Stimulated activated CD8-positive, alpha-beta memory T cell treated with anti-CD3 and anti-CD28 coated beads, Interleukin-4, amount 100 ng/mL, for 24 hours (primary cell): ENCODE results near the gene MMP14.

Source experiments
- DNase-seq: peaks from one replicate; pipeline ENCODE4 v3.0.0-alpha.2; 2020; ENCODE audit warnings: low read depth

Gene MMP14

DNA sequence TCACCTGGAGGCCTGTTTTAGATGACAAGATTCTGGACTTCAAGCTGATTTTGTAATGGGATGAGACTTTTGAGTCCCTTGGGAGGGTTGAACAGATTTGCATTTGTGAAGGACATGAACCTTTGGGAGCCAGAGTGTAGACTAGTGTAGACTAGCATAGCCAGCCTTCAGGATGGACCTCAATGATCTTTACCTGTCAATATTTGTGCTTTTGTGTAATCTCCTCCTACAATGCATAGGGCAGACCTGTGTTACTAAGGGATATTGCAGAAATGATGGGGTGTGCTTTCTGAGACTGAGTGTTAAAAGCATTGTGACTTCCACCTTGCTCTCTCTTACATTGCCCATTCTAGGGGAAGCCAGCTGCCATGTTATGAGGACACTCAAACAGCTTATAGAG is 25.3 kb downstream of the MMP14 start:
- DNase-seq = no peak

DNA sequence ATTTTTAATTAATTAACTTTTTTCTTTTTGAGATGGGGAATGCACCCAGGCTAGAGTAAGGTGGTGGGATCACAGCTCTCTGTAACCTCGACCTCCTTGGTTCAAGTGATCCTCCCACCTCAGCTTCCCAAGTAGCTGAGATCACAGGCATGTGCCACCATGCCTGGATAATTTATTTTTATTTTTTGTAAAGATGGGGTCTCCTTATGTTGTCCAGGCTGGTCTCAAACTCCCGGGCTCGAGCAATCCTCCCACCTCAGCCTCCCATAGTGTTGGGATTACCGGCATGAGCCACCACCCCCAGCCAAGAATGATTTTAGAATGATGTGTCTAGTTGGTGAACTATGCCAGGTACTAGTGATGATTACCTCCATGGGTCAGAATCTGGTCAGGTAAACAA is 28.6 kb downstream of the MMP14 start:
- DNase-seq = no peak

DNA sequence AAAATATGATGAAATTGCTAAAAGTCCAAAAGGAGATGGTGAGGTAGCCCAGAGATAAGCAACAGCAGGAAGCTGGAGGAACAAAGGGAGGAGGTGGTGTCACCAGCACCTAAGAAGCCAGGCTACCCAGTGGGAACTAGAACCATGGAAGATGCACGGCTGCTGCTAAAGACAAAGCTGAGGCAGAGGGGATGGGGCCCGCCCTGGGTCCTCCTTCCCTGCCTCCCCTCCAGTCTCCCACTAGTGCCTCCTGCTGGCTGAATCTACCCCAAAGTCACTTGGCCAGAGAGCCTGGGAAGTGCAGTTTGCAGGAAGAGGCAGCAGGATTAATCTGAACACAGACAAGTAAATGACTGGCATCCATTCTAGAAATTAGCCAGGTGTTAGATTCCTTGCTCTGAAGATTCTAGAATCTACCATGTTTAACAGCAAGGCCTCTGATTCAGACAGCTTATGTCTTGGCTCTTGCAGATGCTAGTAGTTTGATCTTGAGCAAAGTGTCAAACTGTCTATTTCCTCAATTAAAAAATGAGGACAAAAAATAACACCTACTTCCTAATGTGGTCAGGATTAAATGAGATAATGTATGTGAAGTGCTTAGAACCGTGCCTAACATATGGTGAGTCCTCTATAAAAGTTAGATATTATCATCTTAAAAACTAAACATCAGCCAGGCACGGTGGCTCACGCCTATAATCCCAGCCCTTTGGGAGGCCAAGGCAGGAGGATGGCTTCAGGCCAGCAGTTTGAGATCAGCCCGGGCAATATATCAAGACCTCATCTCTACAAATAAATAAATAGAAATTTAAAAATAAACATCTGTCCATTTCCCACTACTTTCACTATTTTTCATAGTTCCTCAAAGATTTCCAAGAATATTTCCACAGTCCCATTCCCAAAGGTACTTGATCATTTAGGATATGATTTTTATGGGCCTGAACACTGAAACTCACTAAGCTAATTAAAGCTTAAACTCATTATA is 29.3 kb downstream of the MMP14 start:
- no peak for DNase-seq

DNA sequence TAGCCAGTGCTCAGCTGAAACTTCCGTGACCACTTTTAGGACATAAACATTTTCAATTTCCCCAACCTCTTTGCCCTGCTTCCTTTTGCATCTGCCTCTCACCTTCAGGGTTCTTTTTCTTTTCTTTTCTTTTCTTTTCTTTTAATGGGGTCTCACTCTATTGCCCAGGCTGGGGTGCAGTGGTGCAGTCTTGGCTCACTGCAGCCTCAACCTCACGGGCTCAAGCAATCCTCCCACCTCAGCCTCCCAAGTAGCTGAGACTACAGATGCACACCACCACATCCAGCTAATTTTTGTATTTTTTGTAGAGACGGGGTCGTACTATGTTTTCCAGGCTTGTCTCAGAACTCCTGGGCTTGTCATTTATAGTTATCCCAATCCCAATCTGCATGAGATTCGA is 30.5 kb downstream of the MMP14 start:
- no peak for DNase-seq

DNA sequence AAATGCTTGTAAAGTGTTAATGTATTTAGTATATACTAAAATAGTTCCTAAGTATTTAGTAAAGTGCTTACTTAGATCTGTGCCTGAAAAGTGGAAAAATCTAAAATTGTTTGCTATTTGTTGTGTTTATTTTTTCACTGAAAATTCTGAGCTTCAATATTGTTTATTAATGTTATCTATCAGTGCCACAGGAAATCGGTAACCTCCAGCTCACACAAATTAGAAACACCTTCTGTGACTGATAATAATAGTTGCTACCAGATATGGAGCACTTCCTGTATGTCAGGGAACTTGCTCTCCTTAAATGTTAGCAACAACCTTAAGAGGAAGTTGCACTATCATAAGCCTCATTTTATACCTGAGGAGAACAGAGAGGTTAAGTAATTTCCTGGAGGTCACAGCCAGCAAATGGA is 34.4 kb downstream of the MMP14 start:
- no peak for DNase-seq

DNA sequence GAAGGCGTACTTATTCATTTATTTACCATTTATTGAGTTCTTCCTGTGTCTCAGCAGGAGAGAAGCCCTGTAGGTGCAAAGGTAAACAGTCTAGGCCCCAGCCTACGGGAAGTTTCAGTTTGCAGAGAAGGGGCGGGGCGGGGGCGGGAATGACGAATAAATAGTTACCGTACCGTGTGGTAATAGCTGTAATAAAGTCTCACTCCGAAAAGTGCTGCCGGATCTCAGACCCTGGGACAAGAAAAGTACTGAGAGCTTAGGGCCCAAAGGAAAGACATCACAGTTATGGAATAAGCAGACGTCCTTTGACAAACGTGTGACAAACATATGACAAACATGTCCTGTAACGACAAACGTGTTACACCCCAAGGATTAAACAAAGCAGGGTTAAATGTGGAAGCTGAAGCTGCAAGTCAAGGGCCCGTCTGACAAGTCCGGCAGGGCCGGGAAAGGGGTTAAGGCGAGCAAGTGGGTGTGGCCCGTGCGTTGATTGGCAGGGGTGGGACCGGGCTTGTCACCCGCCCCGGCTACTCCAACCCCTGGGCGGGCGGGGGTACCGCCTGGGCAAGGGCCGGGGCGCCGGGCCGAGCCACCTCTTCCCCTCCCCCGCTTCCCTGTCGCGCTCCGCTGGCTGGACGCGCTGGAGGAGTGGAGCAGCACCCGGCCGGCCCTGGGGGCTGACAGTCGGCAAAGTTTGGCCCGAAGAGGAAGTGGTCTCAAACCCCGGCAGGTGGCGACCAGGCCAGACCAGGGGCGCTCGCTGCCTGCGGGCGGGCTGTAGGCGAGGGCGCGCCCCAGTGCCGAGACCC is 35.0 kb downstream of the MMP14 start, which contains the start of gene LRP10:
Gene LRP10, plus strand, starts transcription at position 517 of the 809 bp plus-strand sequence. CDS start 564 bp downstream, outside the sequence.
- DNase-seq = peak; percentile 65

DNA sequence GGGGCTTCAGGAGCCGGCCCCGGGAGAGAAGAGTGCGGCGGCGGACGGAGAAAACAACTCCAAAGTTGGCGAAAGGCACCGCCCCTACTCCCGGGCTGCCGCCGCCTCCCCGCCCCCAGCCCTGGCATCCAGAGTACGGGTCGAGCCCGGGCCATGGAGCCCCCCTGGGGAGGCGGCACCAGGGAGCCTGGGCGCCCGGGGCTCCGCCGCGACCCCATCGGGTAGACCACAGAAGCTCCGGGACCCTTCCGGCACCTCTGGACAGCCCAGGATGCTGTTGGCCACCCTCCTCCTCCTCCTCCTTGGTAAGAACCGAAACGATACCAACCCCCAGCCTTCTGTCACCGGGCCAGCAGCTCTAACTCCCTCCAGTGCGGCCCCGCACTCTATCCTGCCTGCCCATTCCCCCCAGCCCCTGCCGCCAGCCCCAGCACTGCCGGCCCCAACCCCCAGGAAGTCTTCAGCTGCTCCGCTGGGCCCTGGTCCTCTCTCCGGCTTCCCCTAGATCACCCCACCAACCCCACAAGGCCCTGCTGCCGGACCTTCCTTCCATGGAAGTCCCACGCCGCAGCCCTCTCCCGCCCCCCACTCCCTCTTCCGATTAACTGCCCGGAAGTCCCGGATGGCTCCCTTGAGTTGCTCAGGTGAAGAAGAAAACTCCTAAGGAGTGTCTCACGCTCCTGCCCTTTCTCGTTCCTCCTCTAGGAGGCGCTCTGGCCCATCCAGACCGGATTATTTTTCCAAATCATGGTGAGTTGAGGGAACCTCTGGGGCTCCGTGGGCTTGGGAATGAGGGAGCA is 35.8 kb downstream of the MMP14 start:
- DNase-seq = peak; percentile 50

DNA sequence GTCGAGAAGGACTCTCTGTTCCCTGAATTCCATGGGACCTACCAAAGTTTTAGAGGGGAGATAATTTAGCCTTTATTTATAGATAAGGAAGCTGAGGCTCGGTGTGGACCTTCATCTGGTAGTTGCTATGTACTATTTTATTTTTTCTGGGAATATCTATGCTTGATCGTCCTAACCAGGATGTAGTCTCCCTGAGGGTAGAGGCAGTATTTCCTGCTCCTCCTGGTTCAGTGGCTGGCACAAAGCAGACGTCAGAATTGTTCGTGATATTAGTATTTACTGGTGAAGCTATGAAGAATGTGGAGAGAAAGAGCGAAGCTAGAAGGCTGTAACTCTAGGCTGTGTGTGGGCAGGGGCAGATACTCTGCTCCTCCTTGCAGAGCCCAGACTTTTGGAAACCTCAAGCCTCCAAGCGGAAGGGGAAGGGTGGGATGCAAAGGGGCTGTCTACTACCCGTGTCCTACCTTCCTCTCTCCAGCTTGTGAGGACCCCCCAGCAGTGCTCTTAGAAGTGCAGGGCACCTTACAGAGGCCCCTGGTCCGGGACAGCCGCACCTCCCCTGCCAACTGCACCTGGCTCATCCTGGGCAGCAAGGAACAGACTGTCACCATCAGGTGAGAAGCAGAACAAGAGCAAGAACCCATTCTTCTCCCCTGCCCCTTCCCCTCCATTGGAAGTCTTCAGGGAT is 36.6 kb downstream of the MMP14 start:
- no peak for DNase-seq

DNA sequence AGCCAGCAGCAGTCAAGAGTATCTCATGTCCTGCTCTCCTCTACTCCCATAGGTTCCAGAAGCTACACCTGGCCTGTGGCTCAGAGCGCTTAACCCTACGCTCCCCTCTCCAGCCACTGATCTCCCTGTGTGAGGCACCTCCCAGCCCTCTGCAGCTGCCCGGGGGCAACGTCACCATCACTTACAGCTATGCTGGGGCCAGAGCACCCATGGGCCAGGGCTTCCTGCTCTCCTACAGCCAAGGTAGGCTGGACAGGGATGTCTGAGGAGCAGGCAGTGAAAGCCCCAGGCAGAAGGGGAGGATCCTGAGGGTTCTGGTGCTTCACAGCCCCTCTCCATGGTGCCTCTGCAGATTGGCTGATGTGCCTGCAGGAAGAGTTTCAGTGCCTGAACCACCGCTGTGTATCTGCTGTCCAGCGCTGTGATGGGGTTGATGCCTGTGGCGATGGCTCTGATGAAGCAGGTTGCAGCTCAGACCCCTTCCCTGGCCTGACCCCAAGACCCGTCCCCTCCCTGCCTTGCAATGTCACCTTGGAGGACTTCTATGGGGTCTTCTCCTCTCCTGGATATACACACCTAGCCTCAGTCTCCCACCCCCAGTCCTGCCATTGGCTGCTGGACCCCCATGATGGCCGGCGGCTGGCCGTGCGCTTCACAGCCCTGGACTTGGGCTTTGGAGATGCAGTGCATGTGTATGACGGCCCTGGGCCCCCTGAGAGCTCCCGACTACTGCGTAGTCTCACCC is 38.8 kb downstream of the MMP14 start:
- DNase-seq = no peak

DNA sequence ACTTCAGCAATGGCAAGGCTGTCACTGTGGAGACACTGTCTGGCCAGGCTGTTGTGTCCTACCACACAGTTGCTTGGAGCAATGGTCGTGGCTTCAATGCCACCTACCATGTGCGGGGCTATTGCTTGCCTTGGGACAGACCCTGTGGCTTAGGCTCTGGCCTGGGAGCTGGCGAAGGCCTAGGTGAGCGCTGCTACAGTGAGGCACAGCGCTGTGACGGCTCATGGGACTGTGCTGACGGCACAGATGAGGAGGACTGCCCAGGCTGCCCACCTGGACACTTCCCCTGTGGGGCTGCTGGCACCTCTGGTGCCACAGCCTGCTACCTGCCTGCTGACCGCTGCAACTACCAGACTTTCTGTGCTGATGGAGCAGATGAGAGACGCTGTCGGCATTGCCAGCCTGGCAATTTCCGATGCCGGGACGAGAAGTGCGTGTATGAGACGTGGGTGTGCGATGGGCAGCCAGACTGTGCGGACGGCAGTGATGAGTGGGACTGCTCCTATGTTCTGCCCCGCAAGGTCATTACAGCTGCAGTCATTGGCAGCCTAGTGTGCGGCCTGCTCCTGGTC is 39.4 kb downstream of the MMP14 start:
- DNase-seq = no peak

DNA sequence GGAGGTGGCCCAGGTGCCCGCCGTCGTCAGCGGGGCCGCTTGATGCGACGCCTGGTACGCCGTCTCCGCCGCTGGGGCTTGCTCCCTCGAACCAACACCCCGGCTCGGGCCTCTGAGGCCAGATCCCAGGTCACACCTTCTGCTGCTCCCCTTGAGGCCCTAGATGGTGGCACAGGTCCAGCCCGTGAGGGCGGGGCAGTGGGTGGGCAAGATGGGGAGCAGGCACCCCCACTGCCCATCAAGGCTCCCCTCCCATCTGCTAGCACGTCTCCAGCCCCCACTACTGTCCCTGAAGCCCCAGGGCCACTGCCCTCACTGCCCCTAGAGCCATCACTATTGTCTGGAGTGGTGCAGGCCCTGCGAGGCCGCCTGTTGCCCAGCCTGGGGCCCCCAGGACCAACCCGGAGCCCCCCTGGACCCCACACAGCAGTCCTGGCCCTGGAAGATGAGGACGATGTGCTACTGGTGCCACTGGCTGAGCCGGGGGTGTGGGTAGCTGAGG is 40.7 kb downstream of the MMP14 start:
- DNase-seq = no peak

DNA sequence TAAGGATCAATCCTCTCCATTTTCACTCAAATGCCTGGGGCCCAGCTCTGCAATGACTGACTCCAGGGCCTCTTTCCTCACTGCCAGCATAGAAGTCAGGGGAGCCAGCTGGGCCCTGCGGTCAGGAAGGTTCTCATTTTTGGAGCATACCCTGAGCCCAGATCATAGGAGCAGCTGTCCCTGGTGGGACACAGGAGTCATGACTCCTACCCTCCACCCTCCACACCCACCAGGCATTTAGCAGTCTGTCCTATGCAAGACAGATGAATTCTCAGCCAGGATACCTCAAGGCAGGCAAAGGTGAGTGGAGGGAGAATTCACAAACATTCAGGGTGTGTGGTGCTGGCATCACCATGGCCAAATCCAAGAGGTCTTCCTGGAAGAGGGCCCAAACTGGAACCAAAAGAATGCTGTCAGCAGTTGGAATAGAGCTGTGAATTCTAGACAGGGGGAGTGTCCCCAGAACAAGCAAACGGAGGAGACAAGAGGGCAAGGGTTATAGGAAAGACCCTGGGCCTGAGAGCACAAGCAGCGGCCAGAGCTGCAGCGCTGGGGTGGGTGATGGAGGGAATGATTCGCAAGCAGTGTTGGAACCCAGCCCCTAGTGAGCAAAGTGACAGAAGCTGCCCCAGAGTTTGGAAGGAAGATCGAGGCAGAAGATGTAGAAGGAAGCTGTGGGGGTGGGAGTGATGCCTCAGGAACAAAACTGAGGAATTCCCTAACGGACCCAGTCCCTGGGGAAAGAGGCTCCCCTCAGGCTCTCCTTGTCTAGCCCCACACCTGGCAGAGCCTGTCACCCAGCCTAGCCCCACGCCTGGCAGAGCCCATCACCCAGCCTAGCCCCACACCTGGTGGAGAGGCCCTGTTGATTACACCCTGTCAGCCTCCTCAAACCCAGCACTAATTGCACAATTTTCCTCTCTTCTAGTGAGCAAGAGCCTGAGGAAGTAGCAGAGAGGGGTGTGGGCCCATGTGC is 42.2 kb downstream of the MMP14 start:
- no peak for DNase-seq

DNA sequence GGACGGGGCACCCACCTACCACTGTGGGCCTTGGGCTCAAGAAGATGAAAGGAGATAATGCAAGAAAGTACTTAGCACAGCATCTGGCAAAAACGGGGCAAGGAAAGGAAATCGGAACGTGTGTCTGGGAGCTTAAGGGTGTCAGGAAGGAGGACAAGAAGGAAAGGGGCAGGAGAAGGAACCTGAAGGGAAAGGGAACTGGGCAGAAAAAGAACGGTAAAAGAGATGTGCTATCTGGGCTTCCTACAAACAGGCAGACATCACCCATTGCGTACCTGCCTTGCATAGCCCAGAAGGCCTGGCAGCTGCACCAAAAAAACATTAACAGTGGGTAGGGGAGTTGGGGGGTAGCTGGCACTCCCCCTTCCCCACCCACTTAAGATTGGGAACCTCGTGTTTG is 45.7 kb downstream of the MMP14 start:
- no peak for DNase-seq

DNA sequence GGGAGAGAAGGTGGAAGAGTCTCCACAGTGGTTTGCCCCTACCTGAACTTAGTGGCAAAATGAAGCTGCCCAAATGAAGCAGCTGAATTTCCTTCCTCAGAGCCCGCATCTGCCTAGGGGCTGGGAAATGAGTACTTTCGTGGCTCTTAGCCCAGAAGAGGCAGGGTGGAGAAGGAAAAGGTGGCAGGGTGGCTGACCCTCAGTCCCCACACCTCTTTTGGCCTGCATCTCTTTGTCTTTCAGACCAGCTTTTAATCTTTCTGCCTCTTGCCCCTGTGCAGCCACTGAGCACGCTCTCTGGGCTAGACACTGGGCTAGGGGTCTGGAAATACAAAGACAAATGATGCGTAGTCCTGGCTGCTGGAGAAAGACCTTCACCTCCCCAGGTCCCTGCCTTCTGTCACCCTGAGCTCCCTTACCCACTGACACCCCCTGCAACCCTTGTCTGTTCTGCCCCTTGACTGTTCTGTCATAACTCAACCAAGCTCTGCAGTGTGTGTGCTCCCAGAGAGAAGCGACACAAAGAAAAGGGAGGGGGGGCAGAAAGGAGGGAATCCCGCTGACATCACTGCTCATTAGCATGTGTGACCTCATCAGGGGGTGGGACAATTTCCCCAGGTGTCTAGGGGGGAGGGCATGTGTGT is 46.3 kb downstream of the MMP14 start:
- DNase-seq = no peak

DNA sequence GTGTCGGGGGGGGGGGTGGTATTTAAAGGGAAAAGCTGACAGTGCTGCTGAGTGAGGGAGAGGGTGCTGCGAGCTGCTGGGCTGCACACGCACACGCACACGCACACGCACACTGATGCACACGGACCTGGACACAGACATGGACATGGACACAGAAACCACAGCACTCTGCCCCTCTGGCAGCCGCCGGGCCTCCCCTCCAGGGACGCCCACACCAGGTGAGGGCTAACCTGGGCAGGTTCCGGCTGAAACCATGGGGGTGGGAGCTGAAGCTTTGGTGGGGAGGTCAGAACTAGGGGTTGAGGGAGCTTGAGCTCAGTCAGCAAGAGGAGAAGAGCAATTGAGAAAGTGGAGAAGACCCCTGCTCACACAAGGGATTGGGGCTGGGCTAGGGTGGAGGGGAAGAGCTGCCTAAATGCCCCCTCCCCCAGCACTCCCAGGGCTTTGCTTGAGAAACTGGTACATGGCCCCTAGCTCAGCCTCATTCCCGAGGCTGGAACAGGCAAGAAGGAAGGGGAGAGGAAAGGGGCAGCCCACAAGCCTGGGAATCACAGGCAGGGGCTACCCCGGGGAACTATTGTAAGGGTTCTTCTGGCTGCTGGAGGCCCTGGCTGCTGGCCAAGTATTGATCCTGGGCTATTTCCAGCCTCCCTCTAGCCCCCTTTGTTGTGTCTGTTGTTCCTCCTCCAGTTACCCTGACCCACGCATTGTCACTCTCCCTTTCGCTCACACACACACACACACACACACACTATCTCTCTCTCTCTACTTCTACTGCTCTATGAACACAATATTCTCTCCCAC is 47.0 kb downstream of the MMP14 start, which contains the start of gene REM2:
Gene REM2, plus strand, starts transcription at position 50 of the 804 bp plus-strand sequence. Its CDS starts 66 bp downstream, at position 116.
- DNase-seq = no peak

DNA sequence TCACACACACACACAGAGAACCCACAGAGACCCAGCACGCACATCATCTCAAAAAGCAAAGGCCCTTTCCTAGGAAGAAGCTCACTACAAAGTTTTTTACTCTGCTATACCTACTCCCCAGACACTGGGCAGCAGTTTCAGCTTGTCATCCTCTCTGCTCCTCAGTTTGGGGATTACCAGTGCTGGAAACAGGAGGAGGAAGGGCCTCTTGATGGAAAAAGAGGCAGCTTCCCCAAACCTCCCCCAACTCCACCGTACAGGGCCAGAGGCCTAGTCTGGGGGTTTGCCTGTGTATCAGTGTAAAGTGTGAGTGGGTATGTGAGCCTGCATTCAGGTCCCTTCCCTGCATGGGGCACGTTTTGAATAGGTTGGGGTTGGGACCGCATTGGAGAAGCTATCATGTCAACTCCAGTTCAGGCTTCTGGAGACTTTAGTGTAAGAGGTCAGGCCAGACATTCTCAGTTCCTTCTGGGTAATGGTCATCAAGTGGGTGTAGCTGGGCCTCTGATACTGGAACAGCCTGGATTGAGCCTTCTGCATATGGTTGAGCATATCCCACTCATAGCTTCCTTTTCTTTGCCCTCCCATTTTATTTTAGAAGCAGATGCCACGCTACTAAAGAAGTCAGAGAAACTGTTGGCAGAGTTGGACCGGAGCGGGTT is 47.8 kb downstream of the MMP14 start:
- DNase-seq = no peak
